WTC11 (cell line): ENCODE data around the gene ZFPM1. TPM values are rescaled to one million over a fixed set of nuclear protein-coding genes. Genes with fewer than 3 reads are reported as not detected.

ENCODE experiments used
- ATAC-seq: fragments of 200-7000 bp; cut with Tn5 transposase; 2 replicates; pipeline ENCODE4 v1.10.0; 2021; ENCODE audit warnings: mild to moderate bottlenecking, moderate library complexity
- CTCF ChIA-PET: fragments of 300-600 bp; sonication (Branson Sonifier 250); formaldehyde crosslinking; loops from one replicate; lab custom pipeline; 2021; ENCODE audit warnings: antibody characterized with exemption; lab: Charles Lee
- POLR2A ChIA-PET: fragments of 350-600 bp; sonication (Branson Sonifier 250); formaldehyde crosslinking; loops from one replicate; lab custom pipeline; 2021; ENCODE audit warnings: antibody characterized with exemption; lab: Charles Lee
- DNase-seq: peaks from one replicate; pipeline ENCODE4 v3.0.0; 2021; ENCODE audit warnings: low spot score
- H3K27ac Mint-ChIP-seq: 2 replicates; pipeline ENCODE4 v1.8.0; 2021; ENCODE audit warnings: mixed read lengths
- H3K27me3 Mint-ChIP-seq: 2 replicates; pipeline ENCODE4 v1.8.0; 2021; ENCODE audit warnings: low read depth, mild to moderate bottlenecking, moderate library complexity, mixed read lengths
- H3K36me3 Mint-ChIP-seq: 2 replicates; pipeline ENCODE4 v1.8.0; 2021; ENCODE audit warnings: mixed read lengths
- H3K4me1 Mint-ChIP-seq: 2 replicates; pipeline ENCODE4 v1.8.0; 2022; ENCODE audit warnings: mixed read lengths
- H3K4me3 Mint-ChIP-seq: 2 replicates; pipeline ENCODE4 v1.8.0; 2021; ENCODE audit warnings: mild to moderate bottlenecking, moderate library complexity, mixed read lengths
- H3K9me3 Mint-ChIP-seq: 2 replicates; pipeline ENCODE4 v1.8.0; 2021; ENCODE audit warnings: mixed read lengths
- ATF2 ChIP-seq: sonication (generic); formaldehyde crosslinking; IDR thresholded peaks from 2 replicates; pipeline ENCODE4 v1.8.1; 2022; ENCODE audit warnings: low read depth, missing genetic modification reagents, borderline replicate concordance
- CBFB ChIP-seq: sonication (generic); formaldehyde crosslinking; IDR thresholded peaks from 2 replicates; pipeline ENCODE4 v1.8.1; 2022; ENCODE audit warnings: mild to moderate bottlenecking, low read depth, missing genetic modification reagents
- CREM ChIP-seq: sonication (generic); formaldehyde crosslinking; IDR thresholded peaks from 2 replicates; pipeline ENCODE4 v1.8.1; 2022; ENCODE audit warnings: mild to moderate bottlenecking, missing genetic modification reagents, moderate library complexity
- CTCF ChIP-seq: fragments of 200-600 bp; IDR thresholded peaks from 2 replicates; pipeline ENCODE4 v1.8.0; 2022; ENCODE audit warnings: antibody characterized with exemption
- FOXK1 ChIP-seq: sonication (generic); formaldehyde crosslinking; IDR thresholded peaks from 2 replicates; pipeline ENCODE4 v1.8.0; 2022; ENCODE audit warnings: mild to moderate bottlenecking, moderate library complexity, missing genetic modification reagents
- FOXP1 ChIP-seq: sonication (generic); formaldehyde crosslinking; IDR thresholded peaks from 2 replicates; pipeline ENCODE4 v1.8.0; 2022; ENCODE audit warnings: missing genetic modification reagents, mild to moderate bottlenecking, moderate library complexity, borderline replicate concordance
- FOXP4 ChIP-seq: sonication (generic); formaldehyde crosslinking; IDR thresholded peaks from 2 replicates; pipeline ENCODE4 v1.8.0; 2022; ENCODE audit warnings: mild to moderate bottlenecking, missing genetic modification reagents
- IRF1 ChIP-seq: sonication (generic); formaldehyde crosslinking; IDR thresholded peaks from 2 replicates; pipeline ENCODE4 v1.8.0; 2023; ENCODE audit warnings: missing genetic modification reagents
- JAZF1 ChIP-seq: fragments of 250-450 bp; sonication (Bioruptor Pico); IDR thresholded peaks from 2 replicates; pipeline ENCODE4 v1.9.0; 2021; ENCODE audit warnings: moderate library complexity, mild to moderate bottlenecking, inconsistent platforms
- MLX ChIP-seq: sonication (generic); formaldehyde crosslinking; IDR thresholded peaks from 2 replicates; pipeline ENCODE4 v1.8.1; 2023; ENCODE audit warnings: mild to moderate bottlenecking, missing genetic modification reagents, moderate library complexity
- MXD4 ChIP-seq: fragments of 250-450 bp; sonication (Bioruptor Pico); IDR thresholded peaks from 2 replicates; pipeline ENCODE4 v1.8.0; 2021; ENCODE audit warnings: mild to moderate bottlenecking, moderate library complexity, borderline replicate concordance
- NR1H2 ChIP-seq: sonication (generic); formaldehyde crosslinking; IDR thresholded peaks from 2 replicates; pipeline ENCODE4 v1.9.0; 2021; ENCODE audit warnings: mild to moderate bottlenecking, moderate library complexity, missing genetic modification reagents
- NR3C1 ChIP-seq: sonication (generic); formaldehyde crosslinking; conservative IDR thresholded peaks from 2 replicates; pipeline ENCODE4 v1.8.1; 2023; ENCODE audit warnings: low read depth, mild to moderate bottlenecking, missing genetic modification reagents
- OVOL2 ChIP-seq: fragments of 250-450 bp; sonication (Bioruptor Pico); IDR thresholded peaks from 2 replicates; pipeline ENCODE4 v1.9.0; 2021; ENCODE audit warnings: mild to moderate bottlenecking, borderline replicate concordance
- SMAD4 ChIP-seq: sonication (generic); formaldehyde crosslinking; IDR thresholded peaks from 2 replicates; pipeline ENCODE4 v1.8.0; 2022; ENCODE audit warnings: mild to moderate bottlenecking, missing genetic modification reagents
- TCF7 ChIP-seq: sonication (generic); formaldehyde crosslinking; IDR thresholded peaks from 2 replicates; pipeline ENCODE4 v1.8.0; 2022; ENCODE audit warnings: mild to moderate bottlenecking, low read depth, missing genetic modification reagents, moderate library complexity
- ZNF281 ChIP-seq: sonication (generic); formaldehyde crosslinking; IDR thresholded peaks from 2 replicates; pipeline ENCODE4 v1.8.0; 2023; ENCODE audit warnings: mild to moderate bottlenecking, missing genetic modification reagents
- ZNF423 ChIP-seq: fragments of 250-450 bp; sonication (Bioruptor Pico); IDR thresholded peaks from 2 replicates; pipeline ENCODE4 v2.1.2; 2022; ENCODE audit warnings: mild to moderate bottlenecking, moderate library complexity
- ZNF671 ChIP-seq: fragments of 250-450 bp; sonication (Bioruptor Pico); IDR thresholded peaks from 2 replicates; pipeline ENCODE4 v1.8.0; 2021; ENCODE audit warnings: mild to moderate bottlenecking
- ZSCAN18 ChIP-seq: fragments of 250-450 bp; sonication (Bioruptor Pico); IDR thresholded peaks from 2 replicates; pipeline ENCODE4 v2.1.2; 2022; ENCODE audit warnings: mild to moderate bottlenecking, moderate library complexity
- total RNA-seq: library from RNA; stranded (reverse); gene quantifications from 3 replicates; pipeline ENCODE4 v1.2.3, GENCODE V29; 2021
- TF ChIP-seq, protein P1 (sequence below): fragments of 250-450 bp; sonication (Bioruptor Pico); IDR thresholded peaks from 2 replicates; pipeline ENCODE4 v1.9.0; 2021; ENCODE audit warnings: mild to moderate bottlenecking
- TF ChIP-seq, protein P2 (sequence below): fragments of 250-450 bp; sonication (Bioruptor Pico); IDR thresholded peaks from 2 replicates; pipeline ENCODE4 v1.9.0; 2021; ENCODE audit warnings: moderate library complexity, mild to moderate bottlenecking, inconsistent platforms, borderline replicate concordance

The ZFPM1 gene
- total RNA-seq, 1 experiment from 2014 or later, result 9.3 TPM

DNA sequence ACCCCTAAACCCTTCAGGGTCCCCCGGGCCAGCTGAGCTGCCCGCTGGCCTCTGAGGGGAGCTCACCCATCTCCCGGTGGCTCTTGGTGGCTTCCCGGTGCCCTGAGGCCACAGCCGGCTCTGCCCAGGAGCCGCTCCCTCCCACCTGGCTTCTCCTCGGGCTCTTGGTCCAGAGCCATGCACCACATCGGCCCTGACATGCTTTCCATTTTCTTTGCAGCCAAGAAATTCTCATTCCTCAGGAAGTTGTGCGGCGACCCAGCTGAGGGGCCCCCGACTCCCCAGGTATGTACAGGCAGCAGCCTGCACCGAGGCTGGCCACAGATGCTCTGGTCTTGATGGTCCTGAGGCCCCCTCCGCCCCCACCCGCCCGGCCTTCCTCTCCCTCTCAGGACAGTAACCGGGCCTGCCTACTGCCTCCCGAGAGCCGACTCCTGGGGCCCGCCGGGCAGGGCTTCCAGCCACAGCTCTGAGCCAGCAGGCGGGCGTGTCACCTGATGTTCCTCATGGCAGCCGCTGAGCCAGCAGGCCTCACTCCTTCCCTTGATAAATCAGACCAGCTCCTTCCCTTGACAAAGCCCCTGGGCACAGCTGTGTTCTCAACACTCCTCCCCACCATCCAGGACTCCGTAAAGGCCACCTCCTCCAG is 28.4 kb upstream of the ZFPM1 start:
- no peaks in the 10 kb centered on the region for H3K9me3 Mint-ChIP-seq
- TF ChIP-seq ZNF281 (CRISPR knock-in tag), result no peak
- no peak for TF ChIP-seq FOXP1 (CRISPR knock-in tag)
- TF ChIP-seq JAZF1 (CRISPR knock-in tag), result no peak
- TF ChIP-seq CREM (CRISPR knock-in tag), result no peak
- no peak for TF ChIP-seq SMAD4 (CRISPR knock-in tag)
- TF ChIP-seq ZNF423 (CRISPR knock-in tag), result no peak
- no peak for TF ChIP-seq ZNF671 (CRISPR knock-in tag)
- no peak for TF ChIP-seq IRF1 (CRISPR knock-in tag)
- no peak for TF ChIP-seq NR3C1 (CRISPR knock-in tag)
- no peak for TF ChIP-seq ATF2 (CRISPR knock-in tag)
- no peak for TF ChIP-seq TCF7 (CRISPR knock-in tag)
- no peak for TF ChIP-seq MLX (CRISPR knock-in tag)
- TF ChIP-seq OVOL2 (CRISPR knock-in tag), result no peak
- no peak for TF ChIP-seq MXD4 (CRISPR knock-in tag)
- no peak for TF ChIP-seq CTCF
- ChIA-PET POLR2A (no interaction called here), CTCF (interaction anchor here (0.8 to 1.9 kb wide), 2 partner anchors 13 to 100 kb away, joined by 3 to 12 read pairs; no protein-coding TSS in a partner anchor)
- no peak overlapping the region for H3K27ac Mint-ChIP-seq
- ATAC-seq (no peak), DNase-seq (no peak)
- H3K36me3 Mint-ChIP-seq, result no peaks in the 10 kb centered on the region
- no peak overlapping the region for H3K4me3 Mint-ChIP-seq
- H3K4me1 Mint-ChIP-seq, result no peaks in the 10 kb centered on the region
- H3K27me3 Mint-ChIP-seq, result peaks cover under 1% of the 10 kb centered on the region

GRCh38 chr16:88426018-88426417 is 27.1 kb upstream of the ZFPM1 start:
- Mint-ChIP-seq H3K27me3 (peaks cover 5% of the 10 kb centered on the region), H3K27ac (no peak overlapping the region), H3K9me3 (no peaks in the 10 kb centered on the region), H3K36me3 (no peaks in the 10 kb centered on the region), H3K4me1 (no peaks in the 10 kb centered on the region), H3K4me3 (no peak overlapping the region)
- DNase-seq (no peak), ATAC-seq (no peak)
- ChIA-PET POLR2A (no interaction called here), CTCF (interaction anchor here (4.8 kb wide), 1 partner anchor 12 kb away, joined by 30 read pairs; no protein-coding TSS in a partner anchor)
- TF ChIP-seq, protein P1, sequence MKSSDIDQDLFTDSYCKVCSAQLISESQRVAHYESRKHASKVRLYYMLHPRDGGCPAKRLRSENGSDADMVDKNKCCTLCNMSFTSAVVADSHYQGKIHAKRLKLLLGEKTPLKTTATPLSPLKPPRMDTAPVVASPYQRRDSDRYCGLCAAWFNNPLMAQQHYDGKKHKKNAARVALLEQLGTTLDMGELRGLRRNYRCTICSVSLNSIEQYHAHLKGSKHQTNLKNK (CRISPR knock-in tag), result no peak
- TF ChIP-seq CBFB (CRISPR knock-in tag) (no peak), FOXP4 (CRISPR knock-in tag) (no peak), ZSCAN18 (no peak), NR1H2 (CRISPR knock-in tag) (no peak), FOXK1 (no peak)
- TF ChIP-seq, protein P2, sequence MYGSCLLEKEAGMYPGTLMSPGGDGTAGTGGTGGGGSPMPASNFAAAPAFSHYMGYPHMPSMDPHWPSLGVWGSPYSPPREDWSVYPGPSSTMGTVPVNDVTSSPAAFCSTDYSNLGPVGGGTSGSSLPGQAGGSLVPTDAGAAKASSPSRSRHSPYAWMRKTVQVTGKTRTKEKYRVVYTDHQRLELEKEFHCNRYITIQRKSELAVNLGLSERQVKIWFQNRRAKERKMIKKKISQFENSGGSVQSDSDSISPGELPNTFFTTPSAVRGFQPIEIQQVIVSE (CRISPR knock-in tag), result no peak
